ENCODE results near the gene PPIE.
"Not testable (repeated sequence)": the region's sequence is repeated elsewhere in the genome, so short reads cannot be mapped to it uniquely, and the experiment has no call there.

PPIE gene

GRCh38 chr1:39760074-39761008 lies 21.7 kb downstream of the PPIE start:
- peaks cover 21% of the 10 kb centered on the region for H3K36me3 Mint-ChIP-seq (ENCODE audit: low read depth)
- DNase-seq (no peak), ATAC-seq (no peak)
- H3K9me3 Mint-ChIP-seq: no peaks in the 10 kb centered on the region
- H3K27me3 Mint-ChIP-seq: no peaks in the 10 kb centered on the region
- H3K27ac Mint-ChIP-seq: no peak overlapping the region
- no peaks in the 10 kb centered on the region for H3K4me1 Mint-ChIP-seq
- H3K4me3 Mint-ChIP-seq: no peak overlapping the region

- Mint-ChIP-seq H3K27ac (no peak overlapping the region), H3K36me3 (ENCODE audit: low read depth) (peaks cover 21% of the 10 kb centered on the region), H3K4me1 (no peaks in the 10 kb centered on the region), H3K4me3 (no peak overlapping the region), H3K9me3 (no peaks in the 10 kb centered on the region), H3K27me3 (no peaks in the 10 kb centered on the region)
- ATAC-seq (no peak), DNase-seq (no peak)
These were observed 22.3 kb downstream of the PPIE start for GRCh38 chr1:39761016-39761415.

- no peaks in the 10 kb centered on the region for H3K4me1 Mint-ChIP-seq
- H3K27me3 Mint-ChIP-seq: no peaks in the 10 kb centered on the region
- H3K9me3 Mint-ChIP-seq: no peaks in the 10 kb centered on the region
- no peak for ATAC-seq
- peaks cover 18% of the 10 kb centered on the region for H3K36me3 Mint-ChIP-seq (ENCODE audit: low read depth)
- no peak overlapping the region for H3K4me3 Mint-ChIP-seq
- DNase-seq: no peak
- H3K27ac Mint-ChIP-seq: no peak overlapping the region
These were observed 23.0 kb downstream of the PPIE start for GRCh38 chr1:39761557-39762260.

DNA sequence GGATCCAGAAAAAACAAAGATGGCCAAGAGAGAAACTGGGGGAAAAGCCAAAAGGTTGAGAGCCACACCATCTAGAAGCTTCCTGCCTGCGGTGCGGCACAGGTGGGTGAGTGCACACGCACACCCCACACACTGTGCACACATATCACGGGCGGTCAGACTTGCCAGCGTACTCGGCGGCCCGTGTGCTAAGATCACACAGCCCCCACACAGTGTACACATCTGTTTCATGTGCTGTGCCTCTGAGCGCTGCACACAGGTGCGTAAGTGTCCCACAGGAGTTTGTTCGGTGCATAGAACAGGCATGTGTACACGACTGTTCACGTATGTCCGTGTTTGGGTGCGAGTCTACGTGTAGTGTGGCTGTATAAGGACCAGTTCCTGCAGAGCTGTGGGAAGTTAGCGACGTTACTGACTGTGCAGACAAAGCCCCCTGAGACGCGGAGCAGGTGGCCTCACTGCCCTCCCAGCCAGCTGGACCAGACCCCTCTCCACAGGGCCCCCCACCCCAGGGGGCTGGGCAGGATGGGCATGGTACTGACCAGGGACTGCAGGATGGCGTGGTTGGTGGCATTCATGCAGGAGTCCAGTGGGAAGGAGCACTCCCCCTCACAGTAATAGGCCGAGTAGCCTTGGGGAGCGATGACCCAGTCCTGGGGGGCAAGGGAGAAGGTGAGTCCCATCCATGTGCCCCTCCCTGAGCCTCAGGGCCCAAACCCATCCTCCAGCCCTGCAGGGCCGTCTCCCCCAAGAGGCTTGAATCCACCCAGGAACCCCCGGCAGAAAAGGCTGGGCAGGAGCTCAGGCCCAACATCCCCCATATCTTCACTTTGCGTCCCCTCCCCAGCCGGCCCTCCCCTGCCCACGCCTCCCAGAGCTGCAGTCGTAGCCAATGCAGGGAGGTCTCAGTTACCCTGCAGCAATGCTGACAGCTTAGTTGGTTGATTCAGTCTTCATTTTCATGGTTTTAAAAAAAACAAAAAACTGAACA lies 24.2 kb downstream of the PPIE start:
- H3K27ac Mint-ChIP-seq: no peak overlapping the region
- H3K9me3 Mint-ChIP-seq: no peaks in the 10 kb centered on the region
- peaks cover 13% of the 10 kb centered on the region for H3K36me3 Mint-ChIP-seq (ENCODE audit: low read depth)
- ATAC-seq (no peak), DNase-seq (no peak)
- no peak overlapping the region for H3K4me3 Mint-ChIP-seq
- no peaks in the 10 kb centered on the region for H3K27me3 Mint-ChIP-seq
- no peaks in the 10 kb centered on the region for H3K4me1 Mint-ChIP-seq

GRCh38 chr1:39763619-39764374 lies 25.1 kb downstream of the PPIE start:
- H3K4me1 Mint-ChIP-seq; DNase-seq; ATAC-seq; H3K9me3 Mint-ChIP-seq; H3K36me3 Mint-ChIP-seq (ENCODE audit: low read depth); H3K27me3 Mint-ChIP-seq; H3K4me3 Mint-ChIP-seq; H3K27ac Mint-ChIP-seq: not testable (repeated sequence)

DNA sequence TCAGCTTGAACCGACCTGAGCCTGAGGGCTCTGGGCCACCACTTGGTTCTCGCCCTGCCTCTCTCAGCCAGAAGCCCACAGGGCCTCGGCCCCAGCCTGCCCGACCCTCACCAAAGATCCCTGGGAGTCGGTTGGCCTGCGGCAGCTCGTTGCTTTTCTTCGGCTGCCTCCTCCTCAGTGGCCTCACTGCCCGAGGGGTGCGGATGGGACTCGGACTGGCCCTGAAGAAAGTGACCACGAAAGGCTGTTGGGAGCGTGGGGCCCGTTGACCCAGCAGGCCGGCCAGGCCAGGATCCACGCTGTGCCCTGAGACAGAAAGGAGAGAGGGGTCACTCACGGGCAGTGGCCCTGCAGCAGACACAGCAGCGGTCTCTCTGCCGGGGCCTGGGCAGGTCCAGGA lies 25.8 kb downstream of the PPIE start:
- not testable (repeated sequence) for H3K9me3 Mint-ChIP-seq; H3K27me3 Mint-ChIP-seq; H3K36me3 Mint-ChIP-seq (ENCODE audit: low read depth)

DNA sequence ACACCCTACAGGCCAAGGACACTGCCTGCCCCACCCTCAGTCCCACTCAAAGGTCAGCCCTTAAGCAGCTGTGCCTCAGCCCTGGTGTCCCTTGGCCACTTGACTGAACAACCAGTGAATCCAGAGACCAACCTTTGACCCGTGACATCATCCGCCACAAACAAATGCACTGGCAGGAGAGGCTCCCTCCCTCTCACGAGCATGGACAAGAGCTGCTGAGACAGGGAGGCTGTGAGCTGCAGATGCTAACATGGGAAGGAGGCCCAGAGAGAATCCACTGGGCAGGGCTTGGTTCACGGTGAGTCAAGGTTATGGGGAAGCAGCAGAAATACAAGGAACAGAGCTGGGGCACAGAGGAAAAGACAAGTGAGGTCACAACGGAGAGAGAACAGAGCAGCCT lies 27.8 kb downstream of the PPIE start:
- DNase-seq; H3K36me3 Mint-ChIP-seq (ENCODE audit: low read depth); H3K4me1 Mint-ChIP-seq; H3K27me3 Mint-ChIP-seq; H3K9me3 Mint-ChIP-seq; H3K27ac Mint-ChIP-seq; H3K4me3 Mint-ChIP-seq; ATAC-seq: not testable (repeated sequence)

More for the DNA sequence above, 25.8 kb downstream of the PPIE start:
- DNase-seq, H3K4me1 Mint-ChIP-seq, ATAC-seq, H3K4me3 Mint-ChIP-seq, H3K27ac Mint-ChIP-seq: not testable (repeated sequence)

- DNase-seq; ATAC-seq; H3K9me3 Mint-ChIP-seq; H3K36me3 Mint-ChIP-seq (ENCODE audit: low read depth); H3K4me1 Mint-ChIP-seq; H3K27ac Mint-ChIP-seq; H3K27me3 Mint-ChIP-seq; H3K4me3 Mint-ChIP-seq: not testable (repeated sequence)
These were observed 30.8 kb downstream of the PPIE start for GRCh38 chr1:39769502-39769901.

DNA sequence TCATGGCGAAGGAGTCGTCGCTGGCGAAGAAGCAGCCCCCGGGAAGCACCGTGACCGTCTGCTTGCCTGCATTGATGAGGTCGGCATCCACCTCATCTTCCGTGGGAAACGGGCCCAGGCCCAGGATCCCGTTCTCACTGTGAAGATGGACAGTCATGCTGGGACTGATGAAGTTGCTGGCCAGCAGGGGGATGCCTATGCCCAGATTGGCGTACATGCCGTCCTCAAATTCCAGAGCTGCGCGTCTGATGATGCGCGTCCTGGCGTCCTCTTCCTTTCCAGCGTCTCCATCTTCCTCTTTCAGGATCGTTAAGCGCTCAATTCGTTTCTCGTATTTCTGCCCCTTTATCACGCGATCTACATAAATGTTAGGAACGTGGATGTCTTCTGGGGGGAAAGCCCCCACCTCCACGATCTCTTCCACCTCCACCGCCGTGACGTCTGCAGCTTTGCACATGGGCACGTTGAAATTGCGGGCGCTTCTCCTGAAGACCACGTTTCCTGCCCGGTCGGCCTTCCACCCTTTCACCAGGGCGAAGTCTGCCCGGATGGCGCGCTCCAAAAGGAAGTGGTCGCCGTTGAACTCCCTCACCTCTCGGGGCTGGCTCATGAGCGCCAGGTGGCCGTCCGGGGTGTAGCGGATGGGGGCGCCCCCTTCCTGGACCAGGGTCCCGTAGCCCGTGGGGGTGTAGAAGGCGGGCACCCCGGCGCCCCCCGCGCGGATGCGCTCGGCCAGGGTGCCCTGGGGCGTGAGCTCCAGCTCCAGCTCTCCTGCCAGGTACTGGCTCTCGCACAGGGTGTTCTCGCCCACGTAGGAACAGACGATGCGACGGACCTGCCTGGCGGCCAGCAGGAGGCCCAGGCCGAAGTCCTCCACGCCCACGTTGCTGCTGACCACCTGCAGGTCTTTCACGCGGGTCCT lies 31.7 kb downstream of the PPIE start:
- peak overlapping the region; percentile 53 for H3K27ac Mint-ChIP-seq
- not testable (repeated sequence) for H3K4me1 Mint-ChIP-seq; H3K27me3 Mint-ChIP-seq; H3K9me3 Mint-ChIP-seq; H3K36me3 Mint-ChIP-seq (ENCODE audit: low read depth)
- peak overlapping the region; percentile 61 for H3K4me3 Mint-ChIP-seq
- DNase-seq (peak; percentile 69), ATAC-seq (peak; percentile 53)

- H3K27ac Mint-ChIP-seq: peak within 1 kb of the TSS; percentile 53
- H3K9me3 Mint-ChIP-seq; H3K36me3 Mint-ChIP-seq (ENCODE audit: low read depth); DNase-seq; H3K4me1 Mint-ChIP-seq; H3K27me3 Mint-ChIP-seq: not testable (repeated sequence)
- ATAC-seq: peak; percentile 60
- H3K4me3 Mint-ChIP-seq: peak within 1 kb of the TSS; percentile 61
These were observed 32.4 kb downstream of the PPIE start, which contains the start of gene OXCT2 for GRCh38 chr1:39771022-39771532. Gene OXCT2 (minus strand): TSS chr1:39771348. CDS start chr1:39771255, 93 bp downstream.

GRCh38 chr1:39773369-39773979 lies 34.8 kb downstream of the PPIE start:
- H3K4me1 Mint-ChIP-seq; H3K27me3 Mint-ChIP-seq; H3K4me3 Mint-ChIP-seq; H3K27ac Mint-ChIP-seq; DNase-seq; H3K9me3 Mint-ChIP-seq; H3K36me3 Mint-ChIP-seq (ENCODE audit: low read depth): not testable (repeated sequence)
- ATAC-seq: peak; percentile 45

DNA sequence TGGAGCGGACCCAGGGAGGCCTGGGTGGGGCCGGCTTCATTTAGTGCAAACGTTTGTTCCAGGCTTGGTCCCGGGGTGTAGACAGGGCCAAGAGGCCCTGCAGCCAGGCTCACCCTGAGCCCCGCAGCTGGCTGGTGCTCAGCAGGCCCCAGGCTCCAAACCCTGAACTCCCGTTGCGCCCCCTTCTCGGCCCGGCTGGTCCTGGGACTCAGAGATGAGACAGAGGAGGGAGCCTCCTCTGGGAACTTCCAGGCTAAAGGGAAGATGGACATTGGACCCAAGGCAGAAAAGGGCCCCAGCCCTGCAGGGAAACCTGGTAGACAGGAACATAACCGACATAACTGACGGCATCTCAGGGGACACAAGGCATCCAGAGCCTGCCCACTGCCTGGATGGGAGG lies 36.5 kb downstream of the PPIE start:
- not testable (repeated sequence) for H3K4me3 Mint-ChIP-seq, H3K4me1 Mint-ChIP-seq, H3K27me3 Mint-ChIP-seq

More for the DNA sequence above, 36.5 kb downstream of the PPIE start:
- H3K27ac Mint-ChIP-seq; ATAC-seq; H3K36me3 Mint-ChIP-seq (ENCODE audit: low read depth); H3K9me3 Mint-ChIP-seq; DNase-seq: not testable (repeated sequence)

Data from activated naive CD8-positive, alpha-beta T cell treated with anti-CD3 and anti-CD28 coated beads, Interleukin-2, amount 50 U/mL, for 24 hours (primary cell).